GM03348 (cell line): ENCODE data around the gene ZNF488.

Experiments used
- DNase-seq: peaks from one replicate; pipeline ENCODE4 v3.0.0; 2012; ENCODE audit warnings: low spot score

Gene ZNF488

DNA sequence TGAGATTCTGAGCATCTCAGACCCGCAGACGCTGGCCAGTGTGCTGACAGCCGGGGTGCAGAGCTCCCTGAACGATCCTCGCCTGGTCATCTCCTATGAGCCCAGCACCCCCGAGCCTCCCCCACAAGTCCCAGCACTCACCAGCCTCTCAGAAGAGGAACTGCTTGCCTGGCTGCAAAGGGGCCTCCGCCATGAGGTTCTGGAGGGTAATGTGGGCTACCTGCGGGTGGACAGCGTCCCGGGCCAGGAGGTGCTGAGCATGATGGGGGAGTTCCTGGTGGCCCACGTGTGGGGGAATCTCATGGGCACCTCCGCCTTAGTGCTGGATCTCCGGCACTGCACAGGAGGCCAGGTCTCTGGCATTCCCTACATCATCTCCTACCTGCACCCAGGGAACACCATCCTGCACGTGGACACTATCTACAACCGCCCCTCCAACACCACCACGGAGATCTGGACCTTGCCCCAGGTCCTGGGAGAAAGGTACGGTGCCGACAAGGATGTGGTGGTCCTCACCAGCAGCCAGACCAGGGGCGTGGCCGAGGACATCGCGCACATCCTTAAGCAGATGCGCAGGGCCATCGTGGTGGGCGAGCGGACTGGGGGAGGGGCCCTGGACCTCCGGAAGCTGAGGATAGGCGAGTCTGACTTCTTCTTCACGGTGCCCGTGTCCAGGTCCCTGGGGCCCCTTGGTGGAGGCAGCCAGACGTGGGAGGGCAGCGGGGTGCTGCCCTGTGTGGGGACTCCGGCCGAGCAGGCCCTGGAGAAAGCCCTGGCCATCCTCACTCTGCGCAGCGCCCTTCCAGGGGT is 35.2 kb downstream of the ZNF488 start:
- DNase-seq = no peak

DNA sequence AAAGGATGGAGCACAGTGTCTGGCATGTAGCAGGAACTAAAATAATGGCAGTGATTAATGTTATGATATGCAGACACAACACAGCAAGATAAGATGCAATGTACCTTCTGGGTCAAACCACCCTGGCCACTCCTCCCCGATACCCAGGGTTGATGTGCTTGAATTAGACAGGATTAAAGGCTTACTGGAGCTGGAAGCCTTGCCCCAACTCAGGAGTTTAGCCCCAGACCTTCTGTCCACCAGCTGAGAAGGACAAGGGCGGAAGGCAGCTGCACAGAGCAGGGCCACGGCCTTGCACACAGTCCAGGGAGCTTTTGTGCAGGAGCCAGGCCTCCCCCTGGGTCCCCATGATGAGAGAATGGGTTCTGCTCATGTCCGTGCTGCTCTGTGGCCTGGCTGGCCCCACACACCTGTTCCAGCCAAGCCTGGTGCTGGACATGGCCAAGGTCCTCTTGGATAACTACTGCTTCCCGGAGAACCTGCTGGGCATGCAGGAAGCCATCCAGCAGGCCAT is 35.9 kb downstream of the ZNF488 start, which contains the start of gene RBP3:
Gene RBP3, plus strand, starts transcription at position 226 of the 514 bp plus-strand sequence. Its CDS starts 122 bp downstream, at position 348.
- DNase-seq = no peak

GRCh38 chr10:47347303-47347675 is 36.8 kb downstream of the ZNF488 start:
- DNase-seq = no peak

GRCh38 chr10:47346581-47347302 is 37.4 kb downstream of the ZNF488 start:
- no peak for DNase-seq

DNA sequence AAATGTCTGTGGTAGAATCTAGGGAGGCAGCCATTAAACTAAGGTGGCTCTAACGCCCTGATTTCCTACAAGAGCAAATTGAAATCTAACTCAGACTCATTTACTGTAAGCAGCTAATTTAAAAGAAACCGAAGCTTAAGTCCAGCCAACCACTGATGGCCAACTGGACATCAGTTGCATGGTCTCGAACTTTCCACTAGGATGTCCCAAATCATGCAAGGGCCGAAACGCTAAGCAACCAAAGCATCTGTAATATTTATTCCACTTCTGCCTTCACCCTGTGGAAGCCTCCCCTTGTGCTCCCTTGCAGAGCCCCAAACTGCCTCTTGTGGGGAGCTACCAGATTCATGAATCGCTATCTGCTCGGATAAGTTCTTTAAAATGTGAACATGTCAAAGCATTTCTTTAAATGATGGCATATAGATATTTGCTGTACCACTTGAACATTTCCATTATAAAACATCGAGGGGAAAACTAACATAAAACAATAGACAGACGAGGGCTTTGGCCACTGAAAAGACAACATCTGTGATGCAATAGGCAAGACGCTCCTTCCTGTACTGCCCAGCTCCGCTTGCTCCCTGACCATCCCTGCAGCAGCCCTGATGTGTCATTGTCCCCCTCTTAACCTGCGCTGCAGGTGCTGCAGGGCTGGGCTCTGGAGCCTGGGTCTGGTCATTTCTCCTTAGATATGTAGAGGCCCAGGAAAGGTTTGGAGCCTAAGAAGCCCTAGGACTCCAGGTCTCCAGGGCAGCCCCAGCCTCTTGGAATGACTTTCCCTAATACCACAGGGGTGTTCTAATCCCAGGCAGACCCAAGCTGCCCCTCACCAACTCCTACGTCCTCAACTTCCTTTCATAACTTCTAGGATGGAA is 38.9 kb downstream of the ZNF488 start:
- no peak for DNase-seq

DNA sequence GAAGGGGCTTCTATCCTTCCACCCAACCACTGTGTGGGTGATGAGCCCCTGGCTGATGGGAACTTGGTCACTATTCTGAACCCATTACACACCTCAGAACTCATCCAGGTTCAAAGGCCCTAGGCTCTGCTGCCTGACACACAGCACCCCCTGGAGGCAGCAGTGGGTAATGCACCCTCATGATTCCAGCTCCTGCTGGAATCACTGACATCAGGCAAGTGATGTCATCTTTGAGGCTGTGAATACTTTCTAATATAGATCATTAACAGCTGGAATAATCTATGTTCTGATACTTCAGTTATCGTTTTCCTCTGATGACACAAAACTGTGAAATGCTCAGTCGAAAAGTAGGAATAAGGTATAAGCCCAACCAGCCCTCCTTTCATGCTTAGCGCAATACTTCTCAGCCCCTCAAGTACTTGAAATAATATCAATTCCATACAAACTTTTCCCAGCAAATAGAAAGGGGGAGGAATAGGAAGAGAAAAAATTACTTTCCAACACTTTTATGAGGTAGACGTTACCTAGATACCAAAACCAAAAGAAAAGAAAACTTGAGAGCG is 43.4 kb downstream of the ZNF488 start:
- DNase-seq = peak; percentile 88

DNA sequence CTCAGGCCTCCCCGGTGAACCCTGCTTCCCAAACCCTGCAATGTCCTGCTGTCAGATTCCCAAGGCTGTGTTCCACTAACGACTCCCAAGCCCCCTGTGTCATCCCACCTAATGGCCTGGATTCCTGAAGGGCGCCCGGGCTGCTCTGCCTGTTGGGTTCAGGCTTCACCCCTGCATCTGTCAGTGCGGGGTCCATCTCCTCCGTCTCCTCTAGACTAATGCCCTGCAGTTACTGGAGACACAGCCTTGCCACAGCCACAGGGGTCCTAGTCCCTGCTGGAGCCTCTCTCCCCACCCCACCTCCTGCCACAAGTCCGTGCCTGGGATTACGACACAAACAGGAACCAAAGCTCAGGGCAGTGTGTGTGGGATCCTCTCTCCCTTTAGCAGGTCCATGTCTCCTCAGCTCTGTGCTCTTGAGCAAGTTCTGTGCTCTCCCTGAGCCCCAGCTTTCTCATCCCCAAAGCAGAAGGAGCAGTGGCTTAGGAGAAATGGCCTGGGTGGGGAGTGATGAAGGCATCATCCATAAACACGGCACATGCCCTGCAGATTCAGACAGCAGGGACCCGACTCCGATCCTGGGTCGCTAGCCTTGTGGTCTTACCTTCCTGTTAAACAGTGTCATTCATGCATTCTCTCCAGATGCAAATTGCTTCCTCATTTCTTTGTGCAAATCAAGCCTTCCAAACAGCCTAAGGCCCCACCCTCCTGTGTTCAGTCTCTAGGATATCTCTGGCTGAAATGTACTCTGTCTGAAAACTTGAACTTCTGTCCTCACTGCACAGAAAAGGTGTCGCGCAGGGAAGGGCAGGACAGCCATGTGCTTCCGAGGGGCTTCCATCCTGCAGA is 44.1 kb downstream of the ZNF488 start:
- no peak for DNase-seq

GRCh38 chr10:47339186-47339735 is 44.8 kb downstream of the ZNF488 start:
- no peak for DNase-seq

DNA sequence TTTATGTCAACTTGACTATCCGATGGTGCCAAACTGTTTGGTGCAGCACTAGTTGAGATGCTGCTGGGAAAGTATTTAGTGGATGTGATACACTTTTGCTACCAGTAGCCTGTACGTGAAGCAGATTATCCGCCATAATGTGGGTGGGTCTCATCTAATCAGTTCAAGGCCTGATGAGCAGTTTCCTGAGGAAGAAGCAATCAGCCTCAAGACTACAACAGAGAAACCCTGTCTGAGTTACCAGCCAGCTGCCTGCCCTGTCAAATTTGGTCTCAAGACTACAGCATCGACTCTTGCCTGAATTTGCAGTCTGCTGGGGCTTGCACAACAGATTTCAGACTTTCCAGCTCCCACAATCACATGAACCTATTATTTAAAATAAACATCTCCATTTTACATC is 46.8 kb downstream of the ZNF488 start:
- no peak for DNase-seq

- no peak for DNase-seq
These were observed 47.5 kb downstream of the ZNF488 start for GRCh38 chr10:47336387-47337134.

DNA sequence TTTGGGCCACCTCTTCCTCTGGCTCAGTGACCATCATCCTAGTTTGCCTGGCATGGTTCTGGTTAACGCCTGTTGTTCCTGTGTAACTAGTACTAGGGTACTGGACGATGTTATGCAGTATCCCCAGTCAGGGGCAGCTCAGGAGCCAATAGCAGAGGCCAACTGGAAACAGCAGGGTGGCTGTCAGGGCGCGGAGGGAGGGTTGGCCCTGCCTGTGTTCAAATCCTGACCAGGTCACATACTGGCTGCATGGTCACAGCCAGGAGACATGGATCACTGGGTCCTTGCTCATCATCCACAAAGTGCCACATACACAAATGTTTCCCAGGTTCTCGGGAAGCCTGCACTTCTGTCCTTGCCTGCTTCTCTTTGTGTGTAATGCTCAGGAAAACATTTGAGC is 48.2 kb downstream of the ZNF488 start:
- no peak for DNase-seq

GRCh38 chr10:47334466-47335295 is 49.4 kb downstream of the ZNF488 start:
- DNase-seq = no peak

GRCh38 chr10:47333532-47333931 is 50.6 kb downstream of the ZNF488 start:
- DNase-seq = no peak

GRCh38 chr10:47332946-47333345 is 51.1 kb downstream of the ZNF488 start:
- DNase-seq = no peak

GRCh38 chr10:47332371-47332770 is 51.7 kb downstream of the ZNF488 start:
- no peak for DNase-seq

GRCh38 chr10:47331954-47332353 is 52.1 kb downstream of the ZNF488 start:
- DNase-seq = no peak

GRCh38 chr10:47331491-47331890 is 52.6 kb downstream of the ZNF488 start:
- no peak for DNase-seq

- no peak for DNase-seq
These were observed 53.3 kb downstream of the ZNF488 start for GRCh38 chr10:47330804-47331203.

DNA sequence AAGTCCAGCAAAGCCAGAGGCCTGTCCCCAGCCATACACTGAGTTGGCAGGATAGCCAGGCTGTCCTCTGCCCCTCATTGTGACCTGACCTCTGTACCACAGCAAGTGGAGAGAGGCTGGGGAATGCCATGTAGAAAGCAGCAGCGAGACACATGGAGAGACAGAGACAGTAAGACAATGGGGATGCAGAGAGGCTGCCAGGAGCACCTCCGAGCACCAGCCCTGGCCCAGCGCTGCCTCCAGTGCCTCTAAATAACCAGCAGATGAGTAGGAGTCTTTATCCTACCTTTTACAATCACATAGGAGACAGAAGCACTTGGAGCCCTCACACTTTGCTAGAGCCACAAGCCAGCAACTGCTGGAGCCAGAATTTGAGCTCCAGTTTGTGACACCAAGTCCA is 53.7 kb downstream of the ZNF488 start:
- no peak for DNase-seq
